Thoracic aorta (tissue), 2 donors: ENCODE data around the gene LCOR. TPM values are rescaled to one million over a fixed set of nuclear protein-coding genes. Genes with fewer than 3 reads are reported as not detected.

Experiments
- ATAC-seq: fragments of 150-250 bp; one replicate; pipeline ENCODE4 v1.8.0; 2017; ENCODE audit warnings: low read depth; ENCODE audit not compliant: insufficient number of reproducible peaks, low FRiP score
- DNase-seq: peaks from one replicate; pipeline ENCODE4 v3.0.0-alpha.2; 2020; ENCODE audit warnings: low spot score
- H3K27ac ChIP-seq, 2 donors: fragments of 200-600 bp; sonication (generic); 1 replicate in 1 of 2; 2 replicates in 1 of 2; pipeline ENCODE4 v1.5.1; 2016; ENCODE audit warnings: mild to moderate bottlenecking in 2 of 2, moderate library complexity in 2 of 2
- H3K27me3 ChIP-seq: fragments of 200-600 bp; sonication (generic); replicated peaks from 2 replicates; pipeline ENCODE4 v1.6.0; 2016; ENCODE audit warnings: mild to moderate bottlenecking; ENCODE audit not compliant: insufficient read depth
- H3K36me3 ChIP-seq: fragments of 200-600 bp; sonication (generic); one replicate; pipeline ENCODE4 v1.5.1; 2016
- H3K4me1 ChIP-seq, 2 donors: fragments of 200-600 bp; sonication (generic); 1 replicate in 1 of 2; 2 replicates in 1 of 2; pipeline versions ENCODE4 v1.5.1 to v1.6.0; 2016; ENCODE audit warnings: low read depth in 2 of 2, mild to moderate bottlenecking in 1 of 2; ENCODE audit not compliant: control insufficient read depth in 1 of 2
- H3K4me3 ChIP-seq: fragments of 200-600 bp; sonication (generic); 2 replicates; pipeline ENCODE4 v1.5.1; 2016; ENCODE audit warnings: mild to moderate bottlenecking
- H3K9me3 ChIP-seq: fragments of 200-600 bp; sonication (generic); 2 replicates; pipeline ENCODE4 v1.5.1; 2016
- CTCF ChIP-seq: fragments of 200-600 bp; sonication (generic); IDR thresholded peaks from one replicate; pipeline ENCODE4 v1.5.1; 2019; ENCODE audit warnings: antibody characterized with exemption
- total RNA-seq, 2 donors: library from RNA; depleted of rRNA; stranded (reverse); fragments of >200 nt; gene quantifications; one replicate each; pipeline versions ENCODE4 v1.1.0 to v1.2.3, GENCODE V29; 2016

Gene LCOR
- total RNA-seq = 10 to 100 TPM; 18.3 to 23.3 TPM

- Histone ChIP-seq H3K27ac (peak within 1 kb of the TSS; percentile 90 to 92), H3K4me3 (peak within 1 kb of the TSS; percentile 92), H3K27me3 (no peaks in the 10 kb centered on the region), H3K9me3 (no peaks in the 10 kb centered on the region), H3K4me1 (peaks cover 19 to 39% of the 10 kb centered on the region in 2 donors), H3K36me3 (no peaks in the 10 kb centered on the region)
- peak; percentile 62 for DNase-seq
- ATAC-seq = peak; percentile 88
- no peak for TF ChIP-seq CTCF
These were observed at the start of gene LCOR for GRCh38 chr10:96831867-96832720. Gene LCOR (plus strand): TSS chr10:96832298. CDS start chr10:96949058, 116,760 bp downstream.

- H3K4me3 ChIP-seq = no peak overlapping the region
- no peak overlapping the region for H3K27ac ChIP-seq
- H3K27me3 ChIP-seq = no peaks in the 10 kb centered on the region
- H3K4me1 ChIP-seq = no peaks in the 10 kb centered on the region
- no peaks in the 10 kb centered on the region for H3K36me3 ChIP-seq
- H3K9me3 ChIP-seq = no peaks in the 10 kb centered on the region
- TF ChIP-seq CTCF = no peak
- ATAC-seq (no peak), DNase-seq (no peak)
These were observed 47.8 kb upstream of the LCOR start for GRCh38 chr10:96784253-96784652.

- no peaks in the 10 kb centered on the region for H3K4me1 ChIP-seq
- no peaks in the 10 kb centered on the region for H3K36me3 ChIP-seq
- H3K9me3 ChIP-seq = no peaks in the 10 kb centered on the region
These were observed 42.5 kb upstream of the LCOR start for GRCh38 chr10:96789571-96790108.

GRCh38 chr10:96791902-96792301, 40.2 kb upstream of the LCOR start:
- no peak for DNase-seq
- TF ChIP-seq CTCF = no peak
- Histone ChIP-seq H3K36me3 (no peaks in the 10 kb centered on the region), H3K9me3 (no peaks in the 10 kb centered on the region), H3K4me1 (no peaks in the 10 kb centered on the region), H3K4me3 (no peak overlapping the region), H3K27ac (no peak overlapping the region), H3K27me3 (no peaks in the 10 kb centered on the region)
- ATAC-seq = no peak

More at GRCh38 chr10:96789571-96790108, 42.5 kb upstream of the LCOR start:
- no peak for TF ChIP-seq CTCF
- no peak overlapping the region for H3K27ac ChIP-seq
- no peak for DNase-seq
- no peak for ATAC-seq
- H3K27me3 ChIP-seq = no peaks in the 10 kb centered on the region
- no peak overlapping the region for H3K4me3 ChIP-seq

- Histone ChIP-seq H3K27ac (no peak overlapping the region), H3K9me3 (no peaks in the 10 kb centered on the region), H3K36me3 (no peaks in the 10 kb centered on the region), H3K4me1 (no peaks in the 10 kb centered on the region), H3K27me3 (no peaks in the 10 kb centered on the region), H3K4me3 (no peak overlapping the region)
- DNase-seq (no peak), ATAC-seq (no peak)
- no peak for TF ChIP-seq CTCF
These were observed 37.0 kb upstream of the LCOR start for GRCh38 chr10:96794836-96795733.
